ENCODE data around the gene PPP2R5E.

Gene PPP2R5E

DNA sequence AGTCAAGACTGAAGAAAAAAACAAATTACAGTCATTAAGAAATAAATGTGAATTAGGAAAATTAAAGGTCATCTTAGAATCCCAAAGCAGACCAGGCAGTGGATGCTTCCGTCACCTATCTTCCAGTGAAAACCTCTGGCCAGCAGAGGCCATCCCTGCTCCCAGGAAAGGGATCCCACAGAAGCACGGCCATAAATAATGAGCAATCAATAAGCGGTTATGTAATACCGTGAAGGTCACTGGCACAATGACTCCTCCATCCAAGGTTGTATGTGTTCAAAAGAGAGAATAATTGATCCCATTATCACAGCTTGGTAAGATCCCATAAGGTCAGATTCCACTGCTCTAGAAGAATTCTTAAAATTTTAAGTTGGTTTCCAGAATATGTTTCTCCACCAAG lies 85.7 kb downstream of the PPP2R5E start:
- Histone ChIP-seq H3K4me3 (ENCODE audit: insufficient read depth, low read length, poor library complexity, severe bottlenecking) (no peak overlapping the region), H3F3A (ENCODE audit: insufficient read depth) (no peaks in the 10 kb centered on the region), H3K9me2 (replicated peaks; ENCODE audit: insufficient read depth, low read length) (no peaks in the 10 kb centered on the region), H3K79me2 (ENCODE audit: insufficient read depth, low read length) (peaks cover 70% of the 10 kb centered on the region), H3K36me3 (ENCODE audit: low read length) (no peaks in the 10 kb centered on the region), H2AFZ (ENCODE audit: low read depth, low read length, severe bottlenecking) (no peak overlapping the region), H4K20me1 (ENCODE audit: low read depth, low read length) (no peaks in the 10 kb centered on the region), H3K9ac (ENCODE audit: low read length) (no peak overlapping the region), H3K27me3 (ENCODE audit: low read length) (no peaks in the 10 kb centered on the region), H3K9me3 (ENCODE audit: insufficient read depth, low read length) (no peaks in the 10 kb centered on the region), H3K27ac (ENCODE audit: low read depth, low read length) (no peak overlapping the region), H3K4me2 (ENCODE audit: low read depth, low read length, poor library complexity, severe bottlenecking) (no peak overlapping the region)
- TF ChIP-seq EZH2phosphoT487 (conservative IDR thresholded peaks at IDR 0.05; ENCODE audit: low read length): no peak
- TF ChIP-seq, protein P1, sequence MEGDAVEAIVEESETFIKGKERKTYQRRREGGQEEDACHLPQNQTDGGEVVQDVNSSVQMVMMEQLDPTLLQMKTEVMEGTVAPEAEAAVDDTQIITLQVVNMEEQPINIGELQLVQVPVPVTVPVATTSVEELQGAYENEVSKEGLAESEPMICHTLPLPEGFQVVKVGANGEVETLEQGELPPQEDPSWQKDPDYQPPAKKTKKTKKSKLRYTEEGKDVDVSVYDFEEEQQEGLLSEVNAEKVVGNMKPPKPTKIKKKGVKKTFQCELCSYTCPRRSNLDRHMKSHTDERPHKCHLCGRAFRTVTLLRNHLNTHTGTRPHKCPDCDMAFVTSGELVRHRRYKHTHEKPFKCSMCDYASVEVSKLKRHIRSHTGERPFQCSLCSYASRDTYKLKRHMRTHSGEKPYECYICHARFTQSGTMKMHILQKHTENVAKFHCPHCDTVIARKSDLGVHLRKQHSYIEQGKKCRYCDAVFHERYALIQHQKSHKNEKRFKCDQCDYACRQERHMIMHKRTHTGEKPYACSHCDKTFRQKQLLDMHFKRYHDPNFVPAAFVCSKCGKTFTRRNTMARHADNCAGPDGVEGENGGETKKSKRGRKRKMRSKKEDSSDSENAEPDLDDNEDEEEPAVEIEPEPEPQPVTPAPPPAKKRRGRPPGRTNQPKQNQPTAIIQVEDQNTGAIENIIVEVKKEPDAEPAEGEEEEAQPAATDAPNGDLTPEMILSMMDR (IDR thresholded peaks at IDR 0.05; ENCODE audit: insufficient read depth, low read length, poor library complexity, severe bottlenecking): no peak

DNA sequence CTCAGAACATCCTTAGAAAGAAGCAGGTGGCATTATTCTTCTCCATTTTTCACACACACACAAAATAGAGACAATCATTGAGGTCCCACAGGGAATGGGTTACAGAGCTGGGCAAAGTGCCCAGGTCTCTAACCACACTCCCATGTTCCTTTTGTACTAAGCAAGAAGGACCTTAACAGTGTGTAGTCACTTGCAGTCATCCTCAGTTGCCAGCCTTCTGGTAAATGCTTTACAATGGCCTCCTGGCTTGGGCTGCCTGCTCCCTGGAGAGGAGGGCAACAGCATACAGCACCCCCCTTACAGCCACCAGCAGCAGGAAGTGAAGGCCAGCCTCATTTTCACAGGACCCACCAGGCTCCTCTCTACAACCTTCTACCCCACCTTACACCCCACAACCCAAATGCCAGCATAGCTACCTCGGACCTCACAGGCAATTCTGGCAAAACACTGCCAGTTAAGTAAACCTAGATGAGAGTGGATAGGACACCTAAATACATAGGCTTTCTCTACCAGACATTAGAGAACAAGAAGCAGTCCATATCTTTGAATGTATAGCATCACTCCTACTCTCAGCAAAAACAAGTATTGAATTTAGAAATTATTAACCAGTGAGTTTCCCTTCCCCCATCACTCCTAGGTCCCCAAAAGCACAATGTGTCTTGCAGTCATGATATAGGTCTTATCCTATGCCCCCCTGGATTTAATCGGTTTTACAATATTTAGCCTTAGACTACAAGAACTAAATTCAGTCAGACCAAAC lies 88.1 kb downstream of the PPP2R5E start:
- TF ChIP-seq EZH2phosphoT487 (conservative IDR thresholded peaks at IDR 0.05; ENCODE audit: low read length): no peak
- TF ChIP-seq, protein P1 (IDR thresholded peaks at IDR 0.05; ENCODE audit: insufficient read depth, low read length, poor library complexity, severe bottlenecking): no peak
- no peak overlapping the region for H3K27ac ChIP-seq (ENCODE audit: low read depth, low read length)
- peaks cover 64% of the 10 kb centered on the region for H3K79me2 ChIP-seq (ENCODE audit: insufficient read depth, low read length)
- no peaks in the 10 kb centered on the region for H3K9me3 ChIP-seq (ENCODE audit: insufficient read depth, low read length)
- H2AFZ ChIP-seq (ENCODE audit: low read depth, low read length, severe bottlenecking): no peak overlapping the region
- no peaks in the 10 kb centered on the region for H3K9me2 ChIP-seq (replicated peaks; ENCODE audit: insufficient read depth, low read length)
- 0 out of 2 replicates have a peak, but pooled peaks cover 4% of the 10 kb centered on the region for H3K36me3 ChIP-seq (ENCODE audit: low read length)
- no peak overlapping the region for H3K4me3 ChIP-seq (ENCODE audit: insufficient read depth, low read length, poor library complexity, severe bottlenecking)
- no peaks in the 10 kb centered on the region for H3F3A ChIP-seq (ENCODE audit: insufficient read depth)
- no peaks in the 10 kb centered on the region for H3K27me3 ChIP-seq (ENCODE audit: low read length)
- H3K4me2 ChIP-seq (ENCODE audit: low read depth, low read length, poor library complexity, severe bottlenecking): no peak overlapping the region
- no peaks in the 10 kb centered on the region for H4K20me1 ChIP-seq (ENCODE audit: low read depth, low read length)
- H3K9ac ChIP-seq (ENCODE audit: low read length): no peak overlapping the region

DNA sequence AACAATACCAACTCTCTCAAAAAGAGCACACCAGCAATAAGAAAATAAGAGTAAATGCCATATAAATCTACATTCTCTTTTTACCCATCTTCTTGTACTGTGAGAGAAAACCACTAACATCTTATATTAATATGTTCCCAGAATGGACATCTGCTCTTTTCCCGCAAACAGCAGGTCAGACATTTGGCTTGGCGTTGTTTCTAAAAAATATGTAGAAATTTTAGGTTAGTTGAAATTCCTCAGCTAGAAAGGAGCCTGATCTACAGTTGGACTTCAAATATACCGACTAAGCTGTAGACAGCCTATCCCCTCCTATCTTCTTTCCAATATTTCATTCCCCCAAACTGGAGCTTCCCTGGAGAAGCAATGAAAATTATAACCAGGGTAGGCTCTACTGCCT lies 88.7 kb downstream of the PPP2R5E start:
- H3K27ac ChIP-seq (ENCODE audit: low read depth, low read length): no peak overlapping the region
- peaks cover 60% of the 10 kb centered on the region for H3K79me2 ChIP-seq (ENCODE audit: insufficient read depth, low read length)
- TF ChIP-seq, protein P1 (IDR thresholded peaks at IDR 0.05; ENCODE audit: insufficient read depth, low read length, poor library complexity, severe bottlenecking): no peak
- no peak for TF ChIP-seq EZH2phosphoT487 (conservative IDR thresholded peaks at IDR 0.05; ENCODE audit: low read length)
- no peaks in the 10 kb centered on the region for H3F3A ChIP-seq (ENCODE audit: insufficient read depth)
- H3K4me3 ChIP-seq (ENCODE audit: insufficient read depth, low read length, poor library complexity, severe bottlenecking): no peak overlapping the region
- H2AFZ ChIP-seq (ENCODE audit: low read depth, low read length, severe bottlenecking): no peak overlapping the region
- no peak overlapping the region for H3K9ac ChIP-seq (ENCODE audit: low read length)
- H3K9me3 ChIP-seq (ENCODE audit: insufficient read depth, low read length): no peaks in the 10 kb centered on the region
- no peaks in the 10 kb centered on the region for H3K27me3 ChIP-seq (ENCODE audit: low read length)
- no peaks in the 10 kb centered on the region for H3K9me2 ChIP-seq (replicated peaks; ENCODE audit: insufficient read depth, low read length)
- H3K36me3 ChIP-seq (ENCODE audit: low read length): 0 out of 2 replicates have a peak, but pooled peaks cover 4% of the 10 kb centered on the region
- H4K20me1 ChIP-seq (ENCODE audit: low read depth, low read length): no peaks in the 10 kb centered on the region
- no peak overlapping the region for H3K4me2 ChIP-seq (ENCODE audit: low read depth, low read length, poor library complexity, severe bottlenecking)
